Mesendoderm (in vitro differentiated cells): Measurements from ENCODE around the gene TOMM34.

Experiments
- DNase-seq: peaks from one replicate; pipeline ENCODE4 v3.0.0; 2013
- H2AK5ac ChIP-seq: 2 replicates; pipeline ENCODE4 v1.6.1; 2013; ENCODE audit warnings: low read length, inconsistent platforms
- H2BK120ac ChIP-seq: 2 replicates; pipeline ENCODE4 v1.6.1; 2013; ENCODE audit warnings: low read depth, mild to moderate bottlenecking, low read length, moderate library complexity, mixed read lengths
- H2BK15ac ChIP-seq: replicated peaks from 2 replicates; pipeline ENCODE4 v1.6.1; 2013; ENCODE audit warnings: low read depth, mild to moderate bottlenecking, moderate library complexity
- H2BK5ac ChIP-seq: 2 replicates; pipeline ENCODE4 v1.6.1; 2013; ENCODE audit warnings: low read length, inconsistent platforms
- H3K18ac ChIP-seq: 2 replicates; pipeline ENCODE4 v1.6.1; 2013; ENCODE audit warnings: mild to moderate bottlenecking, low read length, mixed read lengths
- H3K23ac ChIP-seq: one replicate; pipeline ENCODE4 v1.6.1; 2013; ENCODE audit warnings: low read length
- H3K27ac ChIP-seq: 2 replicates; pipeline ENCODE4 v1.5.1; 2013; ENCODE audit warnings: low read depth, mild to moderate bottlenecking, inconsistent platforms, low read length, moderate library complexity
- H3K27me3 ChIP-seq: 2 replicates; pipeline ENCODE4 v1.6.1; 2013; ENCODE audit warnings: low read length, control low read depth, mild to moderate bottlenecking, inconsistent platforms; ENCODE audit not compliant: insufficient read depth, poor library complexity
- H3K36me3 ChIP-seq: 2 replicates; pipeline ENCODE4 v1.6.1; 2013; ENCODE audit warnings: low read length, inconsistent platforms; ENCODE audit not compliant: control insufficient read depth, insufficient read depth
- H3K4ac ChIP-seq: one replicate; pipeline ENCODE4 v1.6.1; 2013; ENCODE audit warnings: low read depth, mild to moderate bottlenecking, low read length, moderate library complexity
- H3K4me1 ChIP-seq: 2 replicates; pipeline ENCODE4 v1.6.1; 2013; ENCODE audit warnings: low read depth, low read length, inconsistent platforms; ENCODE audit not compliant: control insufficient read depth
- H3K4me2 ChIP-seq: 2 replicates; pipeline ENCODE4 v1.6.1; 2013; ENCODE audit warnings: low read length
- H3K4me3 ChIP-seq: 2 replicates; pipeline ENCODE4 v1.5.1; 2013; ENCODE audit warnings: mild to moderate bottlenecking, low read length
- H3K56ac ChIP-seq: one replicate; pipeline ENCODE4 v1.6.1; 2013; ENCODE audit warnings: low read length
- H3K79me1 ChIP-seq: 2 replicates; pipeline ENCODE4 v1.6.1; 2013; ENCODE audit warnings: low read length, inconsistent platforms
- H3K79me2 ChIP-seq: 2 replicates; pipeline ENCODE4 v1.6.1; 2013; ENCODE audit warnings: mild to moderate bottlenecking, low read length; ENCODE audit not compliant: control insufficient read depth, insufficient read depth
- H3K9ac ChIP-seq: 2 replicates; pipeline ENCODE4 v1.6.1; 2013; ENCODE audit warnings: low read length, inconsistent platforms
- H4K5ac ChIP-seq: one replicate; pipeline ENCODE4 v1.6.1; 2013; ENCODE audit warnings: low read length
- H4K8ac ChIP-seq: one replicate; pipeline ENCODE4 v1.6.1; 2013; ENCODE audit warnings: low read depth, mild to moderate bottlenecking, control low read depth, low read length, moderate library complexity
- WGBS: extraction: QIAGEN DNeasy Blood & Tissue Kit; methylation state at CpG from one replicate; pipeline ENCODE4 v1.1.7; 2013; ENCODE audit warnings: low lambda C conversion rate, missing lambda C conversion rate; ENCODE audit not compliant: insufficient coverage; ENCODE audit errors: extremely low coverage; 5-methylcytosine and 5-hydroxymethylcytosine counted together

Gene TOMM34

DNA sequence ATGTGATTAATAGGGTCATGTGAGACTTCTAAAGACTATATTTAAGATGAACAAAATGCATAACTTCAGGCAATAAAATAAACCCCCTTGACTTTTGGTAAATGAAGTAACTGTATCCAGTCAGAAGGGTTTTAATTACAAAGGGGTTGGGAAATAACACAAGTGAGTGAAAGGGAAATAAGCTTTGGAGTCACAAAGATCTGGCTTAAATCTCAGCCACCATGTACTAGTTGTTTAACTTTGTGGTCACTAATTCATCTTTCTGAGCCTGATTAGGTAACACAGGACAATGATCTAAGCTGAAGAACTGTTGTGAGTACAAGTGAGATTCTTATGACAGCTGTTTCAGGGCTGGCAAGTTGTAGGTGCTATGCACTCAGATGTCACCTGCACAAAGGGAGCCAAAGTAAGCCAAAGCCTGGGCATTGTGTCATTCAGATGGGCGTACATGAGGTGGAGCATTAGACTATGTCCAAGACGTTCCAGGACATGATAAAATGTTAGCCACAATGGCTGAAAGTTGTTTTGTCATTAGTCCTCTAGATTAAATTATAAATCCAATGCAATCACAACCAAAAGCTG lies 13.8 kb downstream of the TOMM34 start:
- Histone ChIP-seq H3K4me3 (no peak overlapping the region), H3K56ac (no peak overlapping the region), H3K4me1 (no peaks in the 10 kb centered on the region), H3K4ac (no peak overlapping the region), H3K79me2 (no peaks in the 10 kb centered on the region), H3K27me3 (no peaks in the 10 kb centered on the region), H3K23ac (no peak overlapping the region), H2AK5ac (no peak overlapping the region), H2BK120ac (no peak overlapping the region), H3K18ac (no peak overlapping the region), H3K27ac (no peak overlapping the region), H3K4me2 (no peak overlapping the region), H2BK5ac (no peak overlapping the region), H3K9ac (no peak overlapping the region), H3K79me1 (no peaks in the 10 kb centered on the region), H3K36me3 (peaks cover 9% of the 10 kb centered on the region), H2BK15ac (no peak overlapping the region), H4K5ac (no peak overlapping the region), H4K8ac (no peak overlapping the region)
- WGBS, result no CpG with 5 or more reads among the region's 2 CpGs
- DNase-seq, result no peak

- no peak overlapping the region for H3K27ac ChIP-seq
- H3K4me1 ChIP-seq, result no peaks in the 10 kb centered on the region
- H3K18ac ChIP-seq, result no peak overlapping the region
- no CpG with 5 or more reads among the region's 6 CpGs for WGBS
- no peak overlapping the region for H4K5ac ChIP-seq
- H2BK5ac ChIP-seq, result no peak overlapping the region
- no peak overlapping the region for H3K9ac ChIP-seq
- H3K4me2 ChIP-seq, result no peak overlapping the region
- H3K79me2 ChIP-seq, result no peaks in the 10 kb centered on the region
- H3K23ac ChIP-seq, result no peak overlapping the region
- no peak for DNase-seq
- no peak overlapping the region for H2BK120ac ChIP-seq
- no peak overlapping the region for H3K4ac ChIP-seq
- H2AK5ac ChIP-seq, result no peak overlapping the region
- no peak overlapping the region for H4K8ac ChIP-seq
- H3K56ac ChIP-seq, result no peak overlapping the region
- no peaks in the 10 kb centered on the region for H3K79me1 ChIP-seq
- no peak overlapping the region for H2BK15ac ChIP-seq
- no peaks in the 10 kb centered on the region for H3K27me3 ChIP-seq
- peaks cover 2% of the 10 kb centered on the region for H3K36me3 ChIP-seq
- no peak overlapping the region for H3K4me3 ChIP-seq
Observed at GRCh38 chr20:44945261-44945660, 14.9 kb downstream of the TOMM34 start.

DNA sequence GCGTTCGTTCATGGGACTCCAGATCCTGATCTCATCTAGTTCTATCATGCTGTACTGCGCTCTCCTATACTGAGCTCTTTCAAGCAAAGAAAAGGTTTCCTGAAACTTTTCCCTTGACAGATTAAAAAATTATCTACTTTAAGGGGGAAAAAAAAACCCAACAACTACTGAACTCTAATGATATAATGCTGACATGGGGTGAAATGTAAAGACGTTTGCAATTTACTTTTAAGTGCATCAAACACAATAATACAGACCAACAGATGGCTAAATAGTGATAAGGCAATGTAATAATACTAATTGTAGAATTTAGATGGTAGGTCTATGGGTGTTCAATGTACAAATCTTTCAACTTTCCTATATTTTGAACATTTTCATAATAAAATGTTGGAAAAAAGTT lies 16.4 kb downstream of the TOMM34 start:
- no peak overlapping the region for H3K4me3 ChIP-seq
- H2BK15ac ChIP-seq, result no peak overlapping the region
- no peak overlapping the region for H4K5ac ChIP-seq
- no CpG with 5 or more reads among the region's 4 CpGs for WGBS
- no peak overlapping the region for H3K23ac ChIP-seq
- no peak overlapping the region for H2BK120ac ChIP-seq
- no peak overlapping the region for H3K27ac ChIP-seq
- peaks cover 2% of the 10 kb centered on the region for H3K36me3 ChIP-seq
- no peak overlapping the region for H4K8ac ChIP-seq
- H3K56ac ChIP-seq, result no peak overlapping the region
- no peaks in the 10 kb centered on the region for H3K79me1 ChIP-seq
- no peak overlapping the region for H3K18ac ChIP-seq
- no peak overlapping the region for H2AK5ac ChIP-seq
- no peak overlapping the region for H3K4ac ChIP-seq
- no peak overlapping the region for H3K4me2 ChIP-seq
- H3K79me2 ChIP-seq, result no peaks in the 10 kb centered on the region
- no peaks in the 10 kb centered on the region for H3K4me1 ChIP-seq
- no peak overlapping the region for H3K9ac ChIP-seq
- no peak overlapping the region for H2BK5ac ChIP-seq
- no peak for DNase-seq
- H3K27me3 ChIP-seq, result no peaks in the 10 kb centered on the region

DNA sequence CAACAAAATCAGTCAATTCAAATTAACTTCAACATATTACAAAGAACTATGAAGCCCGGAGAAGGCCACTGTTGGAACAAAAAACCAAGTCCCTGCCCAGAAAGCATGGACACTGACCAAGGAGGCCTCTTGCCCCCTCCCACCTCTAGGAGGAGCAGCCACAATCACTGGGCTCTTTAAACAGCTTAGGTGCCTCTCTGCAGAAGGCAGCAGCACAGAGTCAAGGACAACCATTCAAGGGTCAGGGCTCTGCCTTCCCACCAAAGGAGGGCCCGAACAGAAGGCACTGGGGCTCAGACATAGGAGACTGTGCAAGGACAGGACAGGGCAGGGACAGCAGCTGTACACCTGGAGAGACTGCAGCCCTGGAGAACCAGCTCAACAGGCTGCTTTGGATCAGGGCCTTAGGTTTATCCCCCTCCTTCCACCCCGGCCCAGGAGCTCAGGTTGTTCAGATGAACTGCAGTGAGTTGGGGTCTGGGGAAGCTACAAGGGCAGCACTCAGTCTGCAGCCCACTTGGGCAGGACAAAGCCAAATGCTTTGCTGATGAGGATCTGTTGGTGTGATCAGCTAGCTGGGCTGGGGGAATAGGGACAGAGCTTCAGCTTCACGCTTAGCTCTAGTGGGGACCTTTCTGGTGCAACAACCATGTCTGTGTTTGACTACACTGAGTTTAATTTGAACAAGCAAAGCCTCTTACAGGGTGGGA lies 17.8 kb downstream of the TOMM34 start:
- no peak overlapping the region for H3K18ac ChIP-seq
- H3K27me3 ChIP-seq, result no peaks in the 10 kb centered on the region
- no peak overlapping the region for H4K5ac ChIP-seq
- no peak overlapping the region for H3K4me2 ChIP-seq
- no peak overlapping the region for H3K27ac ChIP-seq
- H3K56ac ChIP-seq, result no peak overlapping the region
- no peak overlapping the region for H3K9ac ChIP-seq
- H4K8ac ChIP-seq, result no peak overlapping the region
- peaks cover 9% of the 10 kb centered on the region for H3K36me3 ChIP-seq
- peak; percentile 27 for DNase-seq
- H2BK120ac ChIP-seq, result no peak overlapping the region
- no peaks in the 10 kb centered on the region for H3K4me1 ChIP-seq
- H2BK5ac ChIP-seq, result no peak overlapping the region
- no peak overlapping the region for H3K4ac ChIP-seq
- no peak overlapping the region for H2BK15ac ChIP-seq
- H3K4me3 ChIP-seq, result no peak overlapping the region
- WGBS, result no CpG with 5 or more reads among the region's 4 CpGs
- no peaks in the 10 kb centered on the region for H3K79me2 ChIP-seq
- H3K79me1 ChIP-seq, result no peaks in the 10 kb centered on the region
- H2AK5ac ChIP-seq, result no peak overlapping the region
- H3K23ac ChIP-seq, result no peak overlapping the region

DNA sequence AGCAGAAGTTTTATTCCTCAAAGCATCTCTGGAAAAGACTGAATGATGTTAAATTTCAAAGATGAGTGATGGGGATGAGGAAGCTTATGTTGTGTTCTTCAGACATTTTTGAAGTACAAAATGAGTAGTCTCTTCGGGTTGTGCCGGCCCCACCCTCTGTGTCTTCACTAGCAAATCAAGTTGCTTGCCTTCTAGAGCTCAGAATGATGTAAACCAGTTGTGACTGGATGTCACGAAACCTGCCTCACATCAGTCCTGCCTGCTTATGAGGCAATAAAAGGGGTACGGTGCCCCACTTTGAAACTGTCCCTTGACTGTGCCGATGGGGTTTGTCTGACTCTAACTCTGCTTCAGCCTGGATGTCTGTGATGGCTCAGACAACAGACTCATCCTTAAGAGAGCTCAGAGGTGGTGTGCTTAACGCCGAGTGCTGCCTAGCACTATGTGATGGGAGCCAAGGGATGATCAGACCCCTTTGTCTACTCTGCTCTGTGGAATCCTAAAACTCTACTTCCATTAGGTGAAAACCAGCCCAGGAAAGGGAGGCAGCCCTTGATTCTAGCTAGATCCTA lies 19.0 kb downstream of the TOMM34 start:
- no peak for DNase-seq
- no peaks in the 10 kb centered on the region for H3K27me3 ChIP-seq
- no peak overlapping the region for H3K18ac ChIP-seq
- no peak overlapping the region for H3K4me3 ChIP-seq
- H4K8ac ChIP-seq, result no peak overlapping the region
- no CpG with 5 or more reads among the region's 7 CpGs for WGBS
- H3K4ac ChIP-seq, result no peak overlapping the region
- H2AK5ac ChIP-seq, result no peak overlapping the region
- no peak overlapping the region for H3K27ac ChIP-seq
- H2BK120ac ChIP-seq, result no peak overlapping the region
- H4K5ac ChIP-seq, result no peak overlapping the region
- H3K23ac ChIP-seq, result no peak overlapping the region
- no peak overlapping the region for H3K56ac ChIP-seq
- no peak overlapping the region for H2BK5ac ChIP-seq
- no peak overlapping the region for H3K9ac ChIP-seq
- peaks cover 15% of the 10 kb centered on the region for H3K36me3 ChIP-seq
- no peak overlapping the region for H3K4me2 ChIP-seq
- no peaks in the 10 kb centered on the region for H3K4me1 ChIP-seq
- H2BK15ac ChIP-seq, result no peak overlapping the region
- no peaks in the 10 kb centered on the region for H3K79me2 ChIP-seq
- H3K79me1 ChIP-seq, result no peaks in the 10 kb centered on the region
